ENCODE data around the gene CINP. TPM values are rescaled to one million over a fixed set of nuclear protein-coding genes. Genes with fewer than 3 reads are reported as not detected.

CINP gene
- total and polyA plus RNA-seq, 2 of the 13 experiments (the other 11 are each of a cell fraction or from before 2014, with no cell fraction given): 32.8 to 42.8 TPM

DNA sequence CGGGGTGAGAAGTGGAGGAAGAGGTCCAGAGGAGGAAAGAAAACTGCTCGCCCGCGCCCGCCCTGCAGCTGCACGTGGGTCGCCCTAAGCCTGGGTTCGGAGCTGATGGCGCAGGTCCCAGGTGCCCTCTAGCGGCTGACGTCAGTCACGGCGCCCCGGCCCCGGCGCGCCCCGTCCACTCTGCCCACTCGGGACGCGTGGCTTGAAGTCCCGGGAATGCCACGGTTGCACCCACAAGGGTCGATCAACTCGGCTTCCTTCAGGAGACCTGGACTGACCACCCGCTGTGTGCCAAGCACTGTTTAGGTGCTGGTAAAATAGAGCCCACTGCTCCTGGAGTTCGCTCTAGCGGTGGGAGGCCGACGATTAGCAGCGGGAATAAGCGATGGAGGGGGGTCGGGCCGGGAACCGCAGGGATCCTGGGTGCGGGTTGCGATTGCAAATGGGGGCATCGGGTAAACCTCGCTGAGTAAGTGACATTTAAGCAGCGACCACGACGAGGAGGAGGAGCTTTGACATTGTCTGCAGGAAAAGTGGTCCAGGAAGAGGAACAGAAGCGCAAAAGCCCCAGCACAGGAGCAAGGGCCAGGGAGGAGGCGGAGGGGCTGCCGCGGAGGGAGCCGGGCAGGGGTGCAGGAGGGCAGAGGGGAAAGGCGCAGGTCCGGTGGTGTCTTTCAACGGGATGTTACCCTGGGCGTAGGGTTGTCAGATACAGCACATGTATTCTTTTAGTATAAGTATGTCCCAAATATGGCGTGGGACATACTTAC, 48.3 kb downstream of the CINP start (continued):
- TF ChIP-seq E2F1 (CRISPR knock-in tag; IDR thresholded peaks at IDR 0.05) (peak; percentile 70), PATZ1 (CRISPR knock-in tag; IDR thresholded peaks at IDR 0.05) (peak; percentile 23; the same call in 1 of the 2 replicates), ZNF615 (CRISPR knock-in tag; IDR thresholded peaks at IDR 0.05; ENCODE audit: borderline replicate concordance) (no peak), ZZZ3 (CRISPR knock-in tag; IDR thresholded peaks at IDR 0.05; ENCODE audit: borderline replicate concordance) (0 out of 2 replicates have a peak, but pooled peaks have one; percentile 55), ATF7-NPFF (CRISPR knock-in tag; IDR thresholded peaks at IDR 0.05; ENCODE audit: low read depth) (no peak), ZMAT3 (CRISPR knock-in tag; conservative IDR thresholded peaks at IDR 0.05) (no peak), ZNF788 (CRISPR knock-in tag; IDR thresholded peaks at IDR 0.05; ENCODE audit: borderline replicate concordance) (0 out of 2 replicates have a peak, but pooled peaks have one; percentile 27), HMG20B (CRISPR knock-in tag; conservative IDR thresholded peaks at IDR 0.05) (0 out of 2 replicates have a peak, but pooled peaks have one; percentile 41), CBFB (CRISPR knock-in tag; IDR thresholded peaks at IDR 0.05) (0 out of 2 replicates have a peak, but pooled peaks have one; percentile 42), THRA (CRISPR knock-in tag; IDR thresholded peaks at IDR 0.05; ENCODE audit: borderline replicate concordance) (0 out of 2 replicates have a peak, but pooled peaks have one; percentile 40), ZNF234 (CRISPR knock-in tag; conservative IDR thresholded peaks at IDR 0.05) (no peak), PRMT3 (CRISPR knock-in tag; IDR thresholded peaks at IDR 0.05; ENCODE audit: borderline replicate concordance, low read depth) (no peak), ZKSCAN5 (CRISPR knock-in tag; IDR thresholded peaks at IDR 0.05) (peak; percentile 24; the same call in 1 of the 2 replicates), ZNF350 (CRISPR knock-in tag; IDR thresholded peaks at IDR 0.05; ENCODE audit: borderline replicate concordance, low read depth) (peak; percentile 47; the same call in 1 of the 2 replicates), KDM2A (CRISPR knock-in tag; IDR thresholded peaks at IDR 0.05; ENCODE audit: borderline replicate concordance, low read depth) (peak; percentile 94), STAG1 (CRISPR knock-in tag; IDR thresholded peaks at IDR 0.05) (peak; percentile 96), IRX3 (CRISPR knock-in tag; IDR thresholded peaks at IDR 0.05; ENCODE audit: borderline replicate concordance, low read depth) (no peak), TCF7L2 (IDR thresholded peaks at IDR 0.05; ENCODE audit: low read depth, low read length) (no peak), JARID2 (CRISPR knock-in tag; IDR thresholded peaks at IDR 0.05; ENCODE audit: insufficient replicate concordance) (no peak)
- TF ChIP-seq, protein P1, sequence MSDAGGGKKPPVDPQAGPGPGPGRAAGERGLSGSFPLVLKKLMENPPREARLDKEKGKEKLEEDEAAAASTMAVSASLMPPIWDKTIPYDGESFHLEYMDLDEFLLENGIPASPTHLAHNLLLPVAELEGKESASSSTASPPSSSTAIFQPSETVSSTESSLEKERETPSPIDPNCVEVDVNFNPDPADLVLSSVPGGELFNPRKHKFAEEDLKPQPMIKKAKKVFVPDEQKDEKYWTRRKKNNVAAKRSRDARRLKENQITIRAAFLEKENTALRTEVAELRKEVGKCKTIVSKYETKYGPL (CRISPR knock-in tag; IDR thresholded peaks at IDR 0.05): no peak
- TF ChIP-seq, protein P2, sequence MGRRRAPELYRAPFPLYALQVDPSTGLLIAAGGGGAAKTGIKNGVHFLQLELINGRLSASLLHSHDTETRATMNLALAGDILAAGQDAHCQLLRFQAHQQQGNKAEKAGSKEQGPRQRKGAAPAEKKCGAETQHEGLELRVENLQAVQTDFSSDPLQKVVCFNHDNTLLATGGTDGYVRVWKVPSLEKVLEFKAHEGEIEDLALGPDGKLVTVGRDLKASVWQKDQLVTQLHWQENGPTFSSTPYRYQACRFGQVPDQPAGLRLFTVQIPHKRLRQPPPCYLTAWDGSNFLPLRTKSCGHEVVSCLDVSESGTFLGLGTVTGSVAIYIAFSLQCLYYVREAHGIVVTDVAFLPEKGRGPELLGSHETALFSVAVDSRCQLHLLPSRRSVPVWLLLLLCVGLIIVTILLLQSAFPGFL (CRISPR knock-in tag; IDR thresholded peaks at IDR 0.05): no peak
